ENCODE data around the gene ZKSCAN7. TPM values are rescaled to one million over a fixed set of nuclear protein-coding genes. Genes with fewer than 3 reads are reported as not detected.

The ZKSCAN7 gene
- total and polyA plus RNA-seq, 2 experiments from 2014 or later, result 4.7 to 17.8 TPM

GRCh38 chr3:44561076-44561475 lies 6.1 kb downstream of the ZKSCAN7 start:
- no peak for TF ChIP-seq JUNB (IDR thresholded peaks at IDR 0.05; ENCODE audit: unreplicated experiment)
- no peak for TF ChIP-seq ZNF462 (CRISPR knock-in tag; IDR thresholded peaks at IDR 0.05)
- TF ChIP-seq ETS1 (IDR thresholded peaks at IDR 0.05), result no peak
- TF ChIP-seq POLR2AphosphoS5 (IDR thresholded peaks at IDR 0.05; ENCODE audit: low read depth), result no peak
- no peak for TF ChIP-seq CREB1 (CRISPR knock-in tag; IDR thresholded peaks at IDR 0.05; ENCODE audit: low read depth)
- no peak for TF ChIP-seq CTCF (conservative IDR thresholded peaks at IDR 0.05; ENCODE audit: low read depth in 2 of 2)
- no peak for TF ChIP-seq ZNF331 (CRISPR knock-in tag; IDR thresholded peaks at IDR 0.05; ENCODE audit: low read depth)
- H3K79me2 ChIP-seq (replicated peaks; ENCODE audit: insufficient read depth), result peaks cover 12% of the 10 kb centered on the region
- no peak overlapping the region for H3K4me3 ChIP-seq
- H3K4me1 ChIP-seq (ENCODE audit: insufficient read depth), result peaks cover 5% of the 10 kb centered on the region; the same call in 1 of the 2 replicates
- peaks cover 9% of the 10 kb centered on the region for H3K27me3 Mint-ChIP-seq (ENCODE audit: insufficient read depth, low read depth, poor library complexity)
- H3K36me3 ChIP-seq (ENCODE audit: insufficient read depth), result peaks cover 49% of the 10 kb centered on the region
- H2AFZ ChIP-seq, result no peak overlapping the region
- peaks cover 94% of the 10 kb centered on the region for H3K36me3 Mint-ChIP-seq (ENCODE audit: low read depth)
- ATAC-seq (no peak), DNase-seq (ENCODE audit: low spot score) (no peak)
- H3K4me1 Mint-ChIP-seq, result peaks cover 5% of the 10 kb centered on the region; the same call in 2 of the 3 replicates
- H3K27ac Mint-ChIP-seq, result no peak overlapping the region
- H3K27me3 ChIP-seq (ENCODE audit: insufficient read depth), result no peaks in the 10 kb centered on the region
- peaks cover 35% of the 10 kb centered on the region for H3K9me3 Mint-ChIP-seq
- no peaks in the 10 kb centered on the region for H3F3A ChIP-seq (replicated peaks; ENCODE audit: low read depth)
- H3K27ac ChIP-seq (ENCODE audit: low read depth), result no peak overlapping the region
- H4K20me1 ChIP-seq (replicated peaks; ENCODE audit: insufficient read depth), result peaks cover 4% of the 10 kb centered on the region; the same call in 1 of the 2 replicates
- no peak overlapping the region for H3K4me2 ChIP-seq
- H3K9me2 ChIP-seq (ENCODE audit: insufficient read depth), result no peaks in the 10 kb centered on the region
- no peak overlapping the region for H3K4me3 Mint-ChIP-seq
